K562 (cell line): ENCODE measurements around the gene SULT6B1. TPM values are rescaled to one million over a fixed set of nuclear protein-coding genes. Genes with fewer than 3 reads are reported as not detected.

Experiments
- ASH1L ChIP-seq: fragments of 450-650 bp; IDR thresholded peaks from 2 replicates; pipeline ENCODE4 v1.6.1; 2018; ENCODE audit warnings: borderline replicate concordance, mild to moderate bottlenecking, low read depth; ENCODE audit not compliant: partially characterized antibody
- ATF3 ChIP-seq, 2 experiments: fragments of 450-650 bp in 1 of 2; sonication (generic) in 1 of 2; formaldehyde crosslinking in 1 of 2; IDR thresholded peaks in 1 of 2; conservative IDR thresholded peaks in 1 of 2; 2 replicates each; pipeline versions ENCODE4 v1.6.1 to v1.8.1; 2016 to 2023; ENCODE audit warnings: mild to moderate bottlenecking in 2 of 2, moderate library complexity in 2 of 2, inconsistent platforms in 1 of 2, missing genetic modification reagents in 1 of 2
- CHD2 ChIP-seq: IDR thresholded peaks from 2 replicates; pipeline ENCODE4 v1.6.1; 2011; ENCODE audit warnings: low read depth, low read length
- FIP1L1 ChIP-seq: fragments of 200-400 bp; formaldehyde crosslinking; IDR thresholded peaks from 2 replicates; pipeline ENCODE4 v1.6.1; 2018; ENCODE audit warnings: mild to moderate bottlenecking, low read depth, low read length; ENCODE audit not compliant: poor library complexity, severe bottlenecking
- FOXP1 ChIP-seq: sonication (generic); formaldehyde crosslinking; IDR thresholded peaks from 2 replicates; pipeline ENCODE4 v1.8.0; 2022; ENCODE audit warnings: mild to moderate bottlenecking, missing genetic modification reagents
- IRF2 ChIP-seq: sonication (generic); formaldehyde crosslinking; IDR thresholded peaks from 2 replicates; pipeline ENCODE4 v1.8.1; 2022; ENCODE audit warnings: mild to moderate bottlenecking, missing genetic modification reagents
- MAZ ChIP-seq, 2 experiments: fragments of 450-650 bp in 1 of 2; sonication (generic) in 1 of 2; formaldehyde crosslinking; IDR thresholded peaks in 1 of 2; conservative IDR thresholded peaks in 1 of 2; 2 replicates each; pipeline versions ENCODE4 v1.4.0 to v1.5.0; 2020; ENCODE audit warnings: mild to moderate bottlenecking in 1 of 2, missing genetic modification reagents in 1 of 2
- POLR2AphosphoS5 ChIP-seq: IDR thresholded peaks from 2 replicates; pipeline ENCODE4 v1.6.1; 2011; ENCODE audit warnings: mild to moderate bottlenecking, low read depth, low read length, moderate library complexity; ENCODE audit not compliant: control insufficient read depth, insufficient read depth
- POLR2G ChIP-seq: fragments of 200-400 bp; formaldehyde crosslinking; IDR thresholded peaks from 2 replicates; pipeline ENCODE4 v1.6.1; 2017; ENCODE audit warnings: low read depth, mild to moderate bottlenecking, antibody characterized with exemption, low read length, moderate library complexity
- RBFOX2 ChIP-seq: fragments of 200-400 bp; formaldehyde crosslinking; IDR thresholded peaks from 2 replicates; pipeline ENCODE4 v1.6.1; 2017; ENCODE audit warnings: low read depth, mild to moderate bottlenecking, low read length, moderate library complexity
- RBM25 ChIP-seq: fragments of 200-400 bp; formaldehyde crosslinking; IDR thresholded peaks from 2 replicates; pipeline ENCODE4 v1.6.1; 2018; ENCODE audit warnings: low read length, low read depth, moderate library complexity; ENCODE audit not compliant: severe bottlenecking
- UBTF ChIP-seq, 2 experiments: IDR thresholded peaks; 2 replicates each; pipeline ENCODE4 v1.6.1; 2012; ENCODE audit warnings: improper control_type of control experiment in 2 of 2, low read depth in 2 of 2, low read length in 2 of 2, borderline replicate concordance in 1 of 2
- ZBTB11 ChIP-seq, 3 experiments: fragments of 200-800 bp in 1 of 3; fragments of 250-450 bp in 1 of 3; fragments of 450-650 bp in 1 of 3; sonication (Bioruptor Pico) in 1 of 3; sonication (Bioruptor generic) in 1 of 3; formaldehyde crosslinking in 1 of 3; IDR thresholded peaks; 2 replicates each; pipeline versions ENCODE4 v1.6.1 to v1.8.0; 2016 to 2022; ENCODE audit warnings: mild to moderate bottlenecking in 2 of 3, missing genetic modification characterization in 2 of 3, missing compliant biosample characterization in 1 of 3, moderate library complexity in 1 of 3
- polyA plus RNA-seq, 8 experiments: library from polyadenylated mRNA; depleted of rRNA in 4 of 8; stranded (reverse) in 5 of 8; unstranded in 3 of 8; fragments of >200 nt; fragmentation: Nextera tagmentation in 2 of 8; fragmentation: Illumina TruSeq in 1 of 8; extraction: Ambion mirVana in 2 of 8; extraction: Trizol in 1 of 8; gene quantifications; 2 replicates each; pipeline versions ENCODE4 v1.2.1 to v1.2.3, GENCODE V29; 2011 to 2014; ENCODE audit warnings: inconsistent platforms in 1 of 8, missing spikeins in 1 of 8
- total RNA-seq, 7 experiments: library from RNA; depleted of rRNA in 6 of 7; stranded (reverse); fragments of >200 nt in 6 of 7; fragmentation: Illumina TruSeq in 2 of 7; extraction: Trizol in 2 of 7; gene quantifications; 2 replicates each; pipeline versions ENCODE4 v1.2.1 to v1.2.3, GENCODE V29; 2011 to 2021; ENCODE audit warnings: low replicate concordance in 1 of 7

SULT6B1 gene
- total and polyA plus RNA-seq, 9 of the 15 experiments (the other 6 are each of a cell fraction or from before 2014, with no cell fraction given) = not detected

GRCh38 chr2:37156857-37157714 lies 31.4 kb downstream of the SULT6B1 start, which contains the start of gene EIF2AK2 (continued):
- TF ChIP-seq ZBTB11 (CRISPR knock-in tag; IDR thresholded peaks at IDR 0.05) (peak in 1 of 3 experiments; percentile 91; a peak in 2 of 6 replicates), RBFOX2 (peak; percentile 83), ASH1L (no peak), POLR2G (peak; percentile 88), MAZ (CRISPR knock-in tag; conservative IDR thresholded peaks at IDR 0.05 in 1 of 2, IDR thresholded peaks at IDR 0.05 in 1 of 2) (peak in 1 of 2 experiments; percentile 70; a peak in 2 of 4 replicates), RBM25 (no peak), CHD2 (peak; percentile 92), FOXP1 (CRISPR knock-in tag) (no peak), UBTF (IDR thresholded peaks at IDR 0.05; ENCODE audit: borderline replicate concordance in 1 of 2, low read depth in 2 of 2, low read length in 2 of 2) (0 out of 4 replicates have a peak, but pooled peaks of 1 of the 2 experiments have one; percentile 28), IRF2 (CRISPR knock-in tag) (peak; percentile 78; the same call in 1 of the 2 replicates), POLR2AphosphoS5 (peak; percentile 48; the same call in 1 of the 2 replicates), ATF3 (IDR thresholded peaks at IDR 0.05) (no peak), ATF3 (CRISPR knock-in tag; conservative IDR thresholded peaks at IDR 0.05) (no peak), FIP1L1 (no peak)
